ENCODE results near the gene CTU2.

DNA sequence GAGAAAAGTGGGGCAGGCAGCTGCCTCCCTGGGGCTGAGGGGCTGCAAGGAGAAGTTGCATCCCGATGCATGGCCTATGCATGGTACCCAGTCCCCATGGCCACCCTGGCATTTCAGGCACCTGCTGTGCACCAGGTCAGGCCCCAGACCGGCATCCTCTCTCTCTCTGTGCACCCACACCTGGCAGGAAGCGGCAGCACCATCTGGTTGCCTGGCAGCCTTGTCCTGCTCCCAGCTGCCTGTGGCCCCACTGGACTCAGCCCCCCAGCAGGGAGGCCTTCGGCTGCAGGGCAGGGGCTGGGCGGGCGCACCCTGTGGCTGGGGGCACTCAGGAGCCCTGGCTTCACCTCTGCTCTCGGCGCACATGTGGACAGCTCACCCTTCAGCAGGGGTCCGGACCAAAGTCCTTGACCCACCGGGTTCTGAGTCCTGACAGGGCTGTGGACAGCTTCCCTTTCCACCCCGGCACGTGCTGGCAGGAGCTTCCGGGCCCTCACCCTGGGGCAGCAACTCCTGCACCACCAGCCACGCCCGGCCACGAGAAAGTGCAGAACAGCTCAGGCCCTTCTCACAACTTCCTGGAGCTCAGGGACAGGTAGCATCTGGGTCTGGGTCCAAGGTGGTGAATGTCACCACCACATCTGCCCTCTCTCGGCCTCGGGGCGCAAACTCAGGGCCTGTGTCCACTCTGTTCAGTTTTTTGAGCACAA, 36.7 kb downstream of the CTU2 start:
- TF ChIP-seq, protein P1, sequence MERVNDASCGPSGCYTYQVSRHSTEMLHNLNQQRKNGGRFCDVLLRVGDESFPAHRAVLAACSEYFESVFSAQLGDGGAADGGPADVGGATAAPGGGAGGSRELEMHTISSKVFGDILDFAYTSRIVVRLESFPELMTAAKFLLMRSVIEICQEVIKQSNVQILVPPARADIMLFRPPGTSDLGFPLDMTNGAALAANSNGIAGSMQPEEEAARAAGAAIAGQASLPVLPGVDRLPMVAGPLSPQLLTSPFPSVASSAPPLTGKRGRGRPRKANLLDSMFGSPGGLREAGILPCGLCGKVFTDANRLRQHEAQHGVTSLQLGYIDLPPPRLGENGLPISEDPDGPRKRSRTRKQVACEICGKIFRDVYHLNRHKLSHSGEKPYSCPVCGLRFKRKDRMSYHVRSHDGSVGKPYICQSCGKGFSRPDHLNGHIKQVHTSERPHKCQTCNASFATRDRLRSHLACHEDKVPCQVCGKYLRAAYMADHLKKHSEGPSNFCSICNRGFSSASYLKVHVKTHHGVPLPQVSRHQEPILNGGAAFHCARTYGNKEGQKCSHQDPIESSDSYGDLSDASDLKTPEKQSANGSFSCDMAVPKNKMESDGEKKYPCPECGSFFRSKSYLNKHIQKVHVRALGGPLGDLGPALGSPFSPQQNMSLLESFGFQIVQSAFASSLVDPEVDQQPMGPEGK (CRISPR knock-in tag; IDR thresholded peaks at IDR 0.05; ENCODE audit: borderline replicate concordance) = no peak
- TF ChIP-seq ZNF70 (CRISPR knock-in tag; IDR thresholded peaks at IDR 0.05) (no peak), TCF4 (CRISPR knock-in tag; IDR thresholded peaks at IDR 0.05; ENCODE audit: borderline replicate concordance) (no peak), ARNTL (CRISPR knock-in tag; IDR thresholded peaks at IDR 0.05; ENCODE audit: borderline replicate concordance, low read depth) (no peak), BACH2 (CRISPR knock-in tag; IDR thresholded peaks at IDR 0.05; ENCODE audit: borderline replicate concordance) (no peak), ZFP3 (CRISPR knock-in tag; IDR thresholded peaks at IDR 0.05) (no peak), PPARA (CRISPR knock-in tag; IDR thresholded peaks at IDR 0.05; ENCODE audit: borderline replicate concordance) (no peak)
